WTC11 (cell line): Measurements from ENCODE around the gene MPI. TPM values are rescaled to one million over a fixed set of nuclear protein-coding genes. Genes with fewer than 3 reads are reported as not detected.

Source experiments
- ATAC-seq: fragments of 200-7000 bp; cut with Tn5 transposase; 2 replicates; pipeline ENCODE4 v1.10.0; 2021; ENCODE audit warnings: mild to moderate bottlenecking, moderate library complexity
- CTCF ChIA-PET: fragments of 300-600 bp; sonication (Branson Sonifier 250); formaldehyde crosslinking; loops from one replicate; lab custom pipeline; 2021; ENCODE audit warnings: antibody characterized with exemption; lab: Charles Lee
- POLR2A ChIA-PET: fragments of 350-600 bp; sonication (Branson Sonifier 250); formaldehyde crosslinking; loops from one replicate; lab custom pipeline; 2021; ENCODE audit warnings: antibody characterized with exemption; lab: Charles Lee
- DNase-seq: peaks from one replicate; pipeline ENCODE4 v3.0.0; 2021; ENCODE audit warnings: low spot score
- H3K27ac Mint-ChIP-seq: 2 replicates; pipeline ENCODE4 v1.8.0; 2021; ENCODE audit warnings: mixed read lengths
- H3K27me3 Mint-ChIP-seq: 2 replicates; pipeline ENCODE4 v1.8.0; 2021; ENCODE audit warnings: low read depth, mild to moderate bottlenecking, moderate library complexity, mixed read lengths
- H3K36me3 Mint-ChIP-seq: 2 replicates; pipeline ENCODE4 v1.8.0; 2021; ENCODE audit warnings: mixed read lengths
- H3K4me1 Mint-ChIP-seq: 2 replicates; pipeline ENCODE4 v1.8.0; 2022; ENCODE audit warnings: mixed read lengths
- H3K4me3 Mint-ChIP-seq: 2 replicates; pipeline ENCODE4 v1.8.0; 2021; ENCODE audit warnings: mild to moderate bottlenecking, moderate library complexity, mixed read lengths
- H3K9me3 Mint-ChIP-seq: 2 replicates; pipeline ENCODE4 v1.8.0; 2021; ENCODE audit warnings: mixed read lengths
- ATF1 ChIP-seq: sonication (generic); formaldehyde crosslinking; IDR thresholded peaks from 2 replicates; pipeline ENCODE4 v1.8.1; 2023; ENCODE audit warnings: mild to moderate bottlenecking, moderate library complexity, missing genetic modification reagents
- EMX1 ChIP-seq: fragments of 250-450 bp; sonication (Bioruptor Pico); IDR thresholded peaks from 2 replicates; pipeline ENCODE4 v1.8.0; 2021; ENCODE audit warnings: mild to moderate bottlenecking
- FOXP1 ChIP-seq: sonication (generic); formaldehyde crosslinking; IDR thresholded peaks from 2 replicates; pipeline ENCODE4 v1.8.0; 2022; ENCODE audit warnings: missing genetic modification reagents, mild to moderate bottlenecking, moderate library complexity, borderline replicate concordance
- JAZF1 ChIP-seq: fragments of 250-450 bp; sonication (Bioruptor Pico); IDR thresholded peaks from 2 replicates; pipeline ENCODE4 v1.9.0; 2021; ENCODE audit warnings: moderate library complexity, mild to moderate bottlenecking, inconsistent platforms
- NFATC4 ChIP-seq: fragments of 250-450 bp; sonication (Bioruptor Pico); IDR thresholded peaks from 2 replicates; pipeline ENCODE4 v1.9.0; 2021; ENCODE audit warnings: mild to moderate bottlenecking
- TCF7 ChIP-seq: sonication (generic); formaldehyde crosslinking; IDR thresholded peaks from 2 replicates; pipeline ENCODE4 v1.8.0; 2022; ENCODE audit warnings: mild to moderate bottlenecking, low read depth, missing genetic modification reagents, moderate library complexity
- ZNF121 ChIP-seq: sonication (generic); formaldehyde crosslinking; IDR thresholded peaks from 2 replicates; pipeline ENCODE4 v1.8.0; 2023; ENCODE audit warnings: missing genetic modification reagents
- ZNF138 ChIP-seq: sonication (generic); formaldehyde crosslinking; conservative IDR thresholded peaks from 2 replicates; pipeline ENCODE4 v1.8.1; 2022; ENCODE audit warnings: mild to moderate bottlenecking, moderate library complexity, missing genetic modification reagents
- total RNA-seq: library from RNA; stranded (reverse); gene quantifications from 3 replicates; pipeline ENCODE4 v1.2.3, GENCODE V29; 2021
- TF ChIP-seq, protein P1 (sequence below): fragments of 250-450 bp; sonication (Bioruptor Pico); IDR thresholded peaks from 2 replicates; pipeline ENCODE4 v2.1.2; 2022; ENCODE audit warnings: mild to moderate bottlenecking, moderate library complexity
- TF ChIP-seq, protein P2 (sequence below): fragments of 200-600 bp; IDR thresholded peaks from 2 replicates; pipeline ENCODE4 v1.8.0; 2022; ENCODE audit warnings: antibody characterized with exemption
- TF ChIP-seq, protein P3 (sequence below): sonication (generic); formaldehyde crosslinking; IDR thresholded peaks from 2 replicates; pipeline ENCODE4 v1.8.0; 2022; ENCODE audit warnings: missing genetic modification reagents
- TF ChIP-seq, protein P4 (sequence below): sonication (generic); formaldehyde crosslinking; IDR thresholded peaks from 2 replicates; pipeline ENCODE4 v1.8.1; 2022; ENCODE audit warnings: low read depth, mild to moderate bottlenecking, moderate library complexity, missing genetic modification reagents, borderline replicate concordance
- TF ChIP-seq, protein P5 (sequence below): fragments of 250-450 bp; sonication (Bioruptor Pico); IDR thresholded peaks from 2 replicates; pipeline ENCODE4 v1.9.0; 2021; ENCODE audit warnings: mild to moderate bottlenecking, borderline replicate concordance
- TF ChIP-seq, protein P6 (sequence below): sonication (generic); formaldehyde crosslinking; IDR thresholded peaks from 2 replicates; pipeline ENCODE4 v1.8.1; 2023; ENCODE audit warnings: mild to moderate bottlenecking, missing genetic modification reagents
- TF ChIP-seq, protein P7 (sequence below): fragments of 250-450 bp; sonication (Bioruptor Pico); conservative IDR thresholded peaks from 2 replicates; pipeline ENCODE4 v1.9.0; 2021; ENCODE audit warnings: mild to moderate bottlenecking

The MPI gene
- total RNA-seq, 1 experiment from 2014 or later: 36.3 TPM

DNA sequence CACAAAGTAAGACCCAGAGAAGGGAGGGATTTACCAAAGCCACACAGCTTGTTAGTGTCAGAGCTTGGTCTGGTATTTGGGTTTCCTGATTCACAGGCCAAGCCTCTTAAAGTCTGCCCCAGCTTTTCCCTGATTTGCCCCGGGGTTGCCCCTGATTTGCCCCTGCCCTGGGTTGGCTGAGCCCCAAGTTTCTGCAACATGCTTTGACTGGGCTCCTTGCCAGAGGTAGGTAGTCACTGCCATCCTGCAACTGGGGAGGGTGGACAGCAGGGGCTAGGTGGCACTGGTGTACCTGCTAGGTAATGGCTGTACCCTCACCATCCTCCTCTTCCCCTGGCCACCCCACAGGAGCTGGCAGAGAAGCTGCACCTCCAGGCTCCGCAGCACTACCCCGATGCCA is 2.5 kb downstream of the MPI start:
- no peak for DNase-seq
- H3K27ac Mint-ChIP-seq: no peak overlapping the region
- POLR2A ChIA-PET: no interaction called here
- peaks cover 21% of the 10 kb centered on the region for H3K4me1 Mint-ChIP-seq
- no peak for TF ChIP-seq ZNF121
- TF ChIP-seq JAZF1 (CRISPR knock-in tag): no peak
- no peak for TF ChIP-seq EMX1 (CRISPR knock-in tag)
- TF ChIP-seq, protein P1, sequence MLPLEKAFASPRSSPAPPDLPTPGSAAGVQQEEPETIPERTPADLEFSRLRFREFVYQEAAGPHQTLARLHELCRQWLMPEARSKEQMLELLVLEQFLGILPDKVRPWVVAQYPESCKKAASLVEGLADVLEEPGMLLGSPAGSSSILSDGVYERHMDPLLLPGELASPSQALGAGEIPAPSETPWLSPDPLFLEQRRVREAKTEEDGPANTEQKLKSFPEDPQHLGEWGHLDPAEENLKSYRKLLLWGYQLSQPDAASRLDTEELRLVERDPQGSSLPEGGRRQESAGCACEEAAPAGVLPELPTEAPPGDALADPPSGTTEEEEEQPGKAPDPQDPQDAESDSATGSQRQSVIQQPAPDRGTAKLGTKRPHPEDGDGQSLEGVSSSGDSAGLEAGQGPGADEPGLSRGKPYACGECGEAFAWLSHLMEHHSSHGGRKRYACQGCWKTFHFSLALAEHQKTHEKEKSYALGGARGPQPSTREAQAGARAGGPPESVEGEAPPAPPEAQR (CRISPR knock-in tag): no peak
- TF ChIP-seq, protein P2, sequence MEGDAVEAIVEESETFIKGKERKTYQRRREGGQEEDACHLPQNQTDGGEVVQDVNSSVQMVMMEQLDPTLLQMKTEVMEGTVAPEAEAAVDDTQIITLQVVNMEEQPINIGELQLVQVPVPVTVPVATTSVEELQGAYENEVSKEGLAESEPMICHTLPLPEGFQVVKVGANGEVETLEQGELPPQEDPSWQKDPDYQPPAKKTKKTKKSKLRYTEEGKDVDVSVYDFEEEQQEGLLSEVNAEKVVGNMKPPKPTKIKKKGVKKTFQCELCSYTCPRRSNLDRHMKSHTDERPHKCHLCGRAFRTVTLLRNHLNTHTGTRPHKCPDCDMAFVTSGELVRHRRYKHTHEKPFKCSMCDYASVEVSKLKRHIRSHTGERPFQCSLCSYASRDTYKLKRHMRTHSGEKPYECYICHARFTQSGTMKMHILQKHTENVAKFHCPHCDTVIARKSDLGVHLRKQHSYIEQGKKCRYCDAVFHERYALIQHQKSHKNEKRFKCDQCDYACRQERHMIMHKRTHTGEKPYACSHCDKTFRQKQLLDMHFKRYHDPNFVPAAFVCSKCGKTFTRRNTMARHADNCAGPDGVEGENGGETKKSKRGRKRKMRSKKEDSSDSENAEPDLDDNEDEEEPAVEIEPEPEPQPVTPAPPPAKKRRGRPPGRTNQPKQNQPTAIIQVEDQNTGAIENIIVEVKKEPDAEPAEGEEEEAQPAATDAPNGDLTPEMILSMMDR: no peak
- TF ChIP-seq TCF7 (CRISPR knock-in tag): no peak
- no peak for TF ChIP-seq ZNF138 (CRISPR knock-in tag)
- no peak for TF ChIP-seq ATF1 (CRISPR knock-in tag)
- TF ChIP-seq, all 79 proteins: peak for 0
- Mint-ChIP-seq H3K27me3 (no peaks in the 10 kb centered on the region), H3K4me3 (no peak overlapping the region), H3K9me3 (no peaks in the 10 kb centered on the region), H3K36me3 (peaks cover 29% of the 10 kb centered on the region)
- no peak for ATAC-seq
- CTCF ChIA-PET: interaction anchor here (0.6 to 4.3 kb wide), 3 partner anchors 9 to 14 kb away, joined by 3 to 45 read pairs (median 3); no protein-coding TSS in a partner anchor

DNA sequence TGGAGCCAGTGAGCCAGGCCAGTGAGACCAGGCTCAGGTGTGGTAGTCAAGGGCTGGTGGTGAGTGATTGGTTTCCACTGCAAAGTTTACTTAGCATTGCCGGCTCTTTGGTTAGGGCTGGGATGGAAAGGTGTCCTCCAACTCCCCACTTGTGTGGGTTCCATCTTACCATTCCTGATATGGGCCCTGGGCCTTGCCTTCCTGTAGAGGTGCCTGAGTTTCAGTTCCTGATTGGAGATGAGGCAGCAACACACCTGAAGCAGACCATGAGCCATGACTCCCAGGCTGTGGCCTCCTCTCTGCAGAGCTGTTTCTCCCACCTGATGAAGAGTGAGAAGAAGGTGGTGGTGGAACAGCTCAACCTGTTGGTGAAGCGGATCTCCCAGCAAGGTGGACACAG is 3.1 kb downstream of the MPI start:
- ATAC-seq (no peak), DNase-seq (no peak)
- CTCF ChIA-PET: interaction anchor here (1.1 kb wide), 1 partner anchor 9 kb away, joined by 3 read pairs; no protein-coding TSS in a partner anchor
- Mint-ChIP-seq H3K4me1 (peaks cover 18% of the 10 kb centered on the region), H3K27ac (no peak overlapping the region), H3K36me3 (peaks cover 29% of the 10 kb centered on the region), H3K4me3 (no peak overlapping the region), H3K9me3 (no peaks in the 10 kb centered on the region), H3K27me3 (no peaks in the 10 kb centered on the region)
- POLR2A ChIA-PET: no interaction called here
- TF ChIP-seq, protein P3, sequence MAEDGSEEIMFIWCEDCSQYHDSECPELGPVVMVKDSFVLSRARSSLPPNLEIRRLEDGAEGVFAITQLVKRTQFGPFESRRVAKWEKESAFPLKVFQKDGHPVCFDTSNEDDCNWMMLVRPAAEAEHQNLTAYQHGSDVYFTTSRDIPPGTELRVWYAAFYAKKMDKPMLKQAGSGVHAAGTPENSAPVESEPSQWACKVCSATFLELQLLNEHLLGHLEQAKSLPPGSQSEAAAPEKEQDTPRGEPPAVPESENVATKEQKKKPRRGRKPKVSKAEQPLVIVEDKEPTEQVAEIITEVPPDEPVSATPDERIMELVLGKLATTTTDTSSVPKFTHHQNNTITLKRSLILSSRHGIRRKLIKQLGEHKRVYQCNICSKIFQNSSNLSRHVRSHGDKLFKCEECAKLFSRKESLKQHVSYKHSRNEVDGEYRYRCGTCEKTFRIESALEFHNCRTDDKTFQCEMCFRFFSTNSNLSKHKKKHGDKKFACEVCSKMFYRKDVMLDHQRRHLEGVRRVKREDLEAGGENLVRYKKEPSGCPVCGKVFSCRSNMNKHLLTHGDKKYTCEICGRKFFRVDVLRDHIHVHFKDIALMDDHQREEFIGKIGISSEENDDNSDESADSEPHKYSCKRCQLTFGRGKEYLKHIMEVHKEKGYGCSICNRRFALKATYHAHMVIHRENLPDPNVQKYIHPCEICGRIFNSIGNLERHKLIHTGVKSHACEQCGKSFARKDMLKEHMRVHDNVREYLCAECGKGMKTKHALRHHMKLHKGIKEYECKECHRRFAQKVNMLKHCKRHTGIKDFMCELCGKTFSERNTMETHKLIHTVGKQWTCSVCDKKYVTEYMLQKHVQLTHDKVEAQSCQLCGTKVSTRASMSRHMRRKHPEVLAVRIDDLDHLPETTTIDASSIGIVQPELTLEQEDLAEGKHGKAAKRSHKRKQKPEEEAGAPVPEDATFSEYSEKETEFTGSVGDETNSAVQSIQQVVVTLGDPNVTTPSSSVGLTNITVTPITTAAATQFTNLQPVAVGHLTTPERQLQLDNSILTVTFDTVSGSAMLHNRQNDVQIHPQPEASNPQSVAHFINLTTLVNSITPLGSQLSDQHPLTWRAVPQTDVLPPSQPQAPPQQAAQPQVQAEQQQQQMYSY (CRISPR knock-in tag): no peak
- no peak for TF ChIP-seq NFATC4 (CRISPR knock-in tag)
- no peak for TF ChIP-seq FOXP1
- TF ChIP-seq, protein P4, sequence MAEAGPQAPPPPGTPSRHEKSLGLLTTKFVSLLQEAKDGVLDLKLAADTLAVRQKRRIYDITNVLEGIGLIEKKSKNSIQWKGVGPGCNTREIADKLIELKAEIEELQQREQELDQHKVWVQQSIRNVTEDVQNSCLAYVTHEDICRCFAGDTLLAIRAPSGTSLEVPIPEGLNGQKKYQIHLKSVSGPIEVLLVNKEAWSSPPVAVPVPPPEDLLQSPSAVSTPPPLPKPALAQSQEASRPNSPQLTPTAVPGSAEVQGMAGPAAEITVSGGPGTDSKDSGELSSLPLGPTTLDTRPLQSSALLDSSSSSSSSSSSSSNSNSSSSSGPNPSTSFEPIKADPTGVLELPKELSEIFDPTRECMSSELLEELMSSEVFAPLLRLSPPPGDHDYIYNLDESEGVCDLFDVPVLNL (CRISPR knock-in tag): no peak
- TF ChIP-seq, protein P5, sequence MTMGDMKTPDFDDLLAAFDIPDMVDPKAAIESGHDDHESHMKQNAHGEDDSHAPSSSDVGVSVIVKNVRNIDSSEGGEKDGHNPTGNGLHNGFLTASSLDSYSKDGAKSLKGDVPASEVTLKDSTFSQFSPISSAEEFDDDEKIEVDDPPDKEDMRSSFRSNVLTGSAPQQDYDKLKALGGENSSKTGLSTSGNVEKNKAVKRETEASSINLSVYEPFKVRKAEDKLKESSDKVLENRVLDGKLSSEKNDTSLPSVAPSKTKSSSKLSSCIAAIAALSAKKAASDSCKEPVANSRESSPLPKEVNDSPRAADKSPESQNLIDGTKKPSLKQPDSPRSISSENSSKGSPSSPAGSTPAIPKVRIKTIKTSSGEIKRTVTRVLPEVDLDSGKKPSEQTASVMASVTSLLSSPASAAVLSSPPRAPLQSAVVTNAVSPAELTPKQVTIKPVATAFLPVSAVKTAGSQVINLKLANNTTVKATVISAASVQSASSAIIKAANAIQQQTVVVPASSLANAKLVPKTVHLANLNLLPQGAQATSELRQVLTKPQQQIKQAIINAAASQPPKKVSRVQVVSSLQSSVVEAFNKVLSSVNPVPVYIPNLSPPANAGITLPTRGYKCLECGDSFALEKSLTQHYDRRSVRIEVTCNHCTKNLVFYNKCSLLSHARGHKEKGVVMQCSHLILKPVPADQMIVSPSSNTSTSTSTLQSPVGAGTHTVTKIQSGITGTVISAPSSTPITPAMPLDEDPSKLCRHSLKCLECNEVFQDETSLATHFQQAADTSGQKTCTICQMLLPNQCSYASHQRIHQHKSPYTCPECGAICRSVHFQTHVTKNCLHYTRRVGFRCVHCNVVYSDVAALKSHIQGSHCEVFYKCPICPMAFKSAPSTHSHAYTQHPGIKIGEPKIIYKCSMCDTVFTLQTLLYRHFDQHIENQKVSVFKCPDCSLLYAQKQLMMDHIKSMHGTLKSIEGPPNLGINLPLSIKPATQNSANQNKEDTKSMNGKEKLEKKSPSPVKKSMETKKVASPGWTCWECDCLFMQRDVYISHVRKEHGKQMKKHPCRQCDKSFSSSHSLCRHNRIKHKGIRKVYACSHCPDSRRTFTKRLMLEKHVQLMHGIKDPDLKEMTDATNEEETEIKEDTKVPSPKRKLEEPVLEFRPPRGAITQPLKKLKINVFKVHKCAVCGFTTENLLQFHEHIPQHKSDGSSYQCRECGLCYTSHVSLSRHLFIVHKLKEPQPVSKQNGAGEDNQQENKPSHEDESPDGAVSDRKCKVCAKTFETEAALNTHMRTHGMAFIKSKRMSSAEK (CRISPR knock-in tag): no peak
- TF ChIP-seq, protein P6, sequence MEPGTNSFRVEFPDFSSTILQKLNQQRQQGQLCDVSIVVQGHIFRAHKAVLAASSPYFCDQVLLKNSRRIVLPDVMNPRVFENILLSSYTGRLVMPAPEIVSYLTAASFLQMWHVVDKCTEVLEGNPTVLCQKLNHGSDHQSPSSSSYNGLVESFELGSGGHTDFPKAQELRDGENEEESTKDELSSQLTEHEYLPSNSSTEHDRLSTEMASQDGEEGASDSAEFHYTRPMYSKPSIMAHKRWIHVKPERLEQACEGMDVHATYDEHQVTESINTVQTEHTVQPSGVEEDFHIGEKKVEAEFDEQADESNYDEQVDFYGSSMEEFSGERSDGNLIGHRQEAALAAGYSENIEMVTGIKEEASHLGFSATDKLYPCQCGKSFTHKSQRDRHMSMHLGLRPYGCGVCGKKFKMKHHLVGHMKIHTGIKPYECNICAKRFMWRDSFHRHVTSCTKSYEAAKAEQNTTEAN (CRISPR knock-in tag): no peak
- TF ChIP-seq, protein P7, sequence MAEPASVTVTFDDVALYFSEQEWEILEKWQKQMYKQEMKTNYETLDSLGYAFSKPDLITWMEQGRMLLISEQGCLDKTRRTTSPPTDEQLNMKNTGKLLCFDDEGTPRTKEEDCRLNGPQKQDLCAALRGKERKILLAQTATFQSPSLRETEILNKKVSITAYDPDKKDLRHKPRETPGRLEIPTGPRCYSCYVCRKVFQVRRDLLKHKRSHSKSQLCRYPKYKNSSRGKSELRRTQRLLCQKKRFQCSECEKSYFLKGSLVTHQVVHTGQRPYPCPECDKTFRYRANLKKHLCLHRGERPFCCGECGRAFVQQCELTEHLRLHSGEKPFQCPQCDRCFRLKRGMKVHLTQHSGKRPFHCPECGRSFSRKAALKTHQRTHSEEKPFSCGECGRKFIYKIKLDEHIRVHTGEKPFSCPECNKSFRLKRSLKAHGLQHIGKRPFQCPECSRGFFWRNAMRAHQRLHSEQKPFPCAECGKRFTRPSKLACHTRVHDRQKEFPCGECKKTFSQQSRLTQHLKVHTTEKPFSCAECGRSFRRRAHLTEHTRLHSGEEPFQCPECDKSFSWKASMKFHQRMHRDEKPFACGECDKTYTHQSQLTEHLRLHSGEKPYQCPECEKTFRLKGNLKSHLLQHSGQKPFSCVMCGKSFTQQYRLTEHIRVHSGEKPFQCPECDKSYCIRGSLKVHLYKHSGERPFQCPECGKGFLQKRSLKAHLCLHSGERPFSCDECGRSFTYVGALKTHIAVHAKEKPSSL (CRISPR knock-in tag): no peak
